Activated naive CD4-positive, alpha-beta T cell treated with Interleukin-2 at 50 U/mL for 16 hours (primary cell): ENCODE data around the gene PCDHGB4.
"Not testable (repeated sequence)": the region's sequence is repeated elsewhere in the genome, so short reads cannot be mapped to it uniquely, and the experiment has no call there.

Source experiments
- DNase-seq: peaks from one replicate; pipeline ENCODE4 v3.0.0-alpha.2; 2020

Gene PCDHGB4

GRCh38 chr5:141369994-141370848 is 17.3 kb upstream of the PCDHGB4 start, which contains the start of gene PCDHGB3:
PCDHGB3 (plus strand) TSS chr5:141370242; CDS start chr5:141370395, 153 bp downstream.
- DNase-seq: peak; percentile 36

GRCh38 chr5:141371572-141372475 is 15.7 kb upstream of the PCDHGB4 start:
- DNase-seq: no peak

- DNase-seq: no peak
Measured at GRCh38 chr5:141373673-141374317, 13.7 kb upstream of the PCDHGB4 start, which contains the start of gene PCDHGA6. PCDHGA6 (plus strand) TSS chr5:141373891; CDS start chr5:141374084, 193 bp downstream.

GRCh38 chr5:141374627-141375026 is 12.9 kb upstream of the PCDHGB4 start:
- DNase-seq: no peak

GRCh38 chr5:141375444-141376155 is 11.9 kb upstream of the PCDHGB4 start:
- not testable (repeated sequence) for DNase-seq

- no peak for DNase-seq
Measured at GRCh38 chr5:141382469-141383294, 4.8 kb upstream of the PCDHGB4 start, which contains the start of gene PCDHGA7. PCDHGA7 (plus strand) TSS chr5:141382742; CDS start chr5:141382900, 158 bp downstream.

GRCh38 chr5:141383345-141383744 is 4.2 kb upstream of the PCDHGB4 start:
- no peak for DNase-seq

- no peak for DNase-seq
Measured at GRCh38 chr5:141384471-141385267, 2.8 kb upstream of the PCDHGB4 start.

- DNase-seq: no peak
Measured at GRCh38 chr5:141388661-141389060, 1.2 kb downstream of the PCDHGB4 start.

GRCh38 chr5:141389153-141390042 is 1.9 kb downstream of the PCDHGB4 start:
- DNase-seq: no peak

- DNase-seq: no peak
Measured at GRCh38 chr5:141392429-141393198, 5.1 kb downstream of the PCDHGB4 start, which contains the start of gene PCDHGA8. PCDHGA8 (plus strand) TSS chr5:141392633; CDS start chr5:141392814, 181 bp downstream.

- DNase-seq: no peak
Measured at GRCh38 chr5:141393267-141393666, 5.8 kb downstream of the PCDHGB4 start.

- DNase-seq: not testable (repeated sequence)
Measured at GRCh38 chr5:141394401-141395187, 7.1 kb downstream of the PCDHGB4 start.

- peak; percentile 41 for DNase-seq
Measured at GRCh38 chr5:141397756-141398551, 10.5 kb downstream of the PCDHGB4 start, which contains the start of gene PCDHGB5. PCDHGB5 (plus strand) TSS chr5:141397947; CDS start chr5:141398128, 181 bp downstream.

GRCh38 chr5:141398608-141399007 is 11.1 kb downstream of the PCDHGB4 start:
- no peak for DNase-seq

GRCh38 chr5:141399555-141400258 is 12.2 kb downstream of the PCDHGB4 start:
- DNase-seq: no peak
